ENCODE data around the gene ITGA6.

- no peak for TF ChIP-seq CTCF (IDR thresholded peaks at IDR 0.05)
- no peak for TF ChIP-seq POLR2A (IDR thresholded peaks at IDR 0.05)
Observed at GRCh38 chr2:172434821-172435605, 7.6 kb downstream of the ITGA6 start.

Measured in thyroid gland (tissue), 4 donors.